Measurements from ENCODE around the gene BATF2. TPM values are rescaled to one million over a fixed set of nuclear protein-coding genes. Genes with fewer than 3 reads are reported as not detected.
A peak's percentile ranks its signal among the peaks of the same experiment; 100 is the strongest.
"Not testable (repeated sequence)": the region's sequence is repeated elsewhere in the genome, so short reads cannot be mapped to it uniquely, and the experiment has no call there.

The BATF2 gene, protein sequence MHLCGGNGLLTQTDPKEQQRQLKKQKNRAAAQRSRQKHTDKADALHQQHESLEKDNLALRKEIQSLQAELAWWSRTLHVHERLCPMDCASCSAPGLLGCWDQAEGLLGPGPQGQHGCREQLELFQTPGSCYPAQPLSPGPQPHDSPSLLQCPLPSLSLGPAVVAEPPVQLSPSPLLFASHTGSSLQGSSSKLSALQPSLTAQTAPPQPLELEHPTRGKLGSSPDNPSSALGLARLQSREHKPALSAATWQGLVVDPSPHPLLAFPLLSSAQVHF
- polyA plus RNA-seq (ENCODE audit: insufficient read length in 3 of 3) = 1 to 10 TPM; 2.7 to 3.1 (median 3.0) TPM

DNA sequence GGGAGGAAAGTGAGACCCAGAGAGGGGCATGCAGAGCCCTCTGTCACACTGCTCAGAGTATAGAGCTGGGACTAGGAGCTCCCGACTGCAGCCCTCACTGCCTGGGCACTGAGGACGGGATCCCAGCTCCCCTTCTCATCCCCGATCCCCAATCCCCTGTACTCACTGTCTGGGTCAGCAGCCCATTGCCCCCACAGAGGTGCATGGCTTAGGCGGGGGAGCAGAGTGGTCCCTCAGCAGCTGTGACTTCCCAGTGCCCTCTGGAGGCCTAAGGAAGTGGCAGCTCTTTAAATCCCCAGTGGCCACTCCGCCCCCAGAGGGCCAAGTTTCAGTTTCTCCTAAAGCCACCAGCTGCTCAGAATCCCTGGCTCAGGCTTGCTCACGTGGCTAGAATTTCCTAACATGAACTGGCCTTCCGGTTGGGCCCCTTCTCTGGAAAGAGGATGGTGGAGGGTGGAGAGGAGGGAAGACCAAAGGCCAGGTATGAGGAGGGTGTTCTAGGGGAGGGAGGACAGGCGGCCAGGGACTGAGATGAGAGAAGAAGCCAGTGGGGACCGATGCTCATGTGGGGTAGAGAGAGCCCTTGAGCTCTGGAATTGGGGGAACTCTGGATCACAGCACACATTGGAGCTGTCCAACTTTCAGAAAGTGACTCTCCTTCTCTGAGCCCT, at the start of gene BATF2:
Gene BATF2, minus strand, starts transcription at position 262 of the 671 bp plus-strand sequence. Its CDS starts 57 bp downstream, at position 205.
- peak in 2 of 3 donors; percentile 66 to 77 for DNase-seq (ENCODE audit: low read depth in 3 of 3, low spot score in 2 of 3)

DNA sequence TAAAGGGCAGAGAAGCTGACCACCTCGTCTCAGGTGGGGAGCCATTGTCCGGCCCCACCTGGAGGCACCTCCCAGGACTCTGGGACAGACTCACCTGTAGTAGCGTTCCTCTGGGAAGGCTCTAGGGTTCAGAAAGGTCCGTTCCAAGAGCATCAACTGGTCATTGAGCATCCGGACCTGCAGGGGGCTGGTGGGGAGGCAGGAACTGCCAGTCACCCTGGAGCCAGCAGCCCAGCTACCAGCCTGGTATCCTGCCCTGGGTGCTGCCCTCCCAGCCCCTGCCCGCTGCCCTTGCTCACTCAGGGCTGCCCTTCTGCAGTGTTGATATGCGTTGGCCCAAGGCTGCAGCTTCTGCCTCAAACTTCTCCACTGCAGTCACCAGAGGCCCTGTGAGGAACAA, 49.0 kb upstream of the BATF2 start:
- DNase-seq (ENCODE audit: low read depth in 3 of 3, low spot score in 2 of 3) = no peak

DNA sequence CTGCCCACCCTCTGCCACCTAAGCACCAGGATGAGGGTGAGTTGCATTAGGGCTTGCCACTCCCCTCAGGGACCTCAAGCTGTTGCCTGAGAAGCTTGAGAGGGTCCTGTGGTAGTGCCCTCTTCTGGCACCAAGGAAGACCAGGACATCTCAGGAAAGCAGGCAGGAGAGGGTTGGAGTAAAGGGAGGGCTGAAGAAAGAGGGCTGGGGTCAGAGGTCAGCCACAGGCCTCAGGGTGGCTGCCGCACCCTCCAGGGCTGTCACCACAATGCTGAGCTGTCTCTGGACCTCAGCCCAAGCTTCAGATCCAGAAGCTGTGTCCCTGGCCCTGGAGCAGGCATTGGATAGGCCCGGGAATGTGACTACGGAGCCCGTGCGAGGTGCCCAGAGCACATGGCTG, 48.3 kb upstream of the BATF2 start:
- DNase-seq (ENCODE audit: low read depth in 3 of 3, low spot score in 2 of 3) = no peak

DNA sequence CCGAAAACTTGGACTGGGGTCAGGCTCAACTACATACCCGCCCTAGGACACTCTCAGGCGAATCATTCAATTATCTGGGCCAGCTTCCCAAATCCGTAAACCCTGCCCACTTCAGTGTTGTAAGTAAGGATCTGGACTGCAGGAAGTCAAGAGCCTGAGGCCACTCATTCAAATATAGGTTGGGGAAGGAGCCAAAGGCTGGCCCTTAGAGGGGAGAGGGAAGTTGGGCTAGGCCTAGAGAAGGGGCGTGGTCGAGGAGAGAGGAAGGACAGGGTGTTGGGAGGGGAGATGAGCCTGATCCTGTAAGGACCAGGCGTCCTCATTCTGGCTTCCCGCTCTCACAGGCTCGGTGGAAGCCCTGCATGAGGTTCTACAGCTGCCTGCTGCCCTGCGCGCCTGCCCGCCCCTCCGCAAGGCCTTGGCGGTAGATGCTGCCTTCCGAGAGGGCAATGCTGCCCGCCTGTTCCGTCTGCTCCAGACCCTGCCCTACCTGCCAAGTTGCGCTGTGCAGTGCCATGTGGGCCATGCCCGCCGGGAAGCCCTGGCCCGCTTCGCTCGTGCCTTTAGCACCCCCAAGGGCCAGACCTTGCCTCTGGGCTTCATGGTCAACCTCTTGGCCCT, 47.2 kb upstream of the BATF2 start:
- no peak for DNase-seq (ENCODE audit: low read depth in 3 of 3, low spot score in 2 of 3)

DNA sequence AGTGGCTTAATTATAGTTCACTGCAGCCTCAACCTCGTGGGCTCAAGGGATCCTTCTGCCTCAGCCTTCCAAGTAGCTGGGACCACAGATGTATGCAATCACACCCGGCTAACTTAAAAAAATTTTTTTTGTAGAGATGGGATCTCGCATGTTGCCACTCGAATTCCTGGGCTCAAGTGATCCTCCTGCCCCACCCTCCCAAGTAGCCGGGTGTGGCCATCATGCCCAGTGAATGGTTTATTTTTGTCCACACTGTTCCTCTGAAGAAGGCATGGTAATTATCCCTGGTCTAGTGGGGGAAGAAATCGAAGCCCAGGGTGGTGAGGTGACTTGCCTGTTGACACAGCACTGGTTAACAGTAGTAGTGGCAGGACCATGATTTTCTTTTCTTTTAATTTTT, 46.1 kb upstream of the BATF2 start:
- no peak for DNase-seq (ENCODE audit: low read depth in 3 of 3, low spot score in 2 of 3)

DNA sequence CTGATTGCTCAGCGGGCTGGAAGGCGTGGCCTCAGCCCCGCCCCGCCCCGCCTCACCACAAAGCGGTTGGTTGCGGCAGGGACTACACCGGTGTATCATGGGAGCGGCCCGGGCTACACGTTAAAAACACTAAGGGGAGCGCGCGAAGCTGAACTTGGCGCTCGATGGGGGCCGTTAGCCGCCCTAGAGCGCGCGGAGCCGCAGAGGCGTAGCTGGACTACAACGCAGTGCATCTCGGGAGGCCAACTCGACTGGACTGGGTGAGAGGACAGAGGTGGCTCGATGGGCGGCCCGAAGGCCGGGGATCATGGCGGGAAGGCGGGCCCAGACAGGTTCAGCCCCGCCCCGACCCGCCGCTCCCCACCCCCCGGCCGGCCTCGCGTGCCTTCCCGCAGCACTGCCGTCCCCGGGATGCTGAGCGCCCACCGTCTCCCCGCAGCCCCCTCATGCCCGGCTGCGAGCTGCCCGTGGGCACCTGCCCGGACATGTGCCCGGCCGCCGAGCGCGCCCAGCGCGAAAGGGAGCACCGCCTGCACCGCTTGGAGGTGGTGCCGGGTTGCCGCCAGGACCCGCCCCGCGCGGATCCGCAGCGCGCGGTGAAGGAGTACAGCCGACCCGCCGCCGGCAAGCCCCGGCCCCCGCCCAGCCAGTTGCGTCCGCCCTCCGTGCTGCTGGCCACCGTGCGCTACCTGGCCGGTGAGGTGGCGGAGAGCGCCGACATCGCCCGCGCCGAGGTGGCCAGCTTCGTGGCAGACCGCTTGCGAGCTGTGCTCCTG, 44.3 kb upstream of the BATF2 start, which contains the start of gene SAC3D1:
Gene SAC3D1, plus strand, starts transcription at position 364 of the 776 bp plus-strand sequence. Its CDS starts 83 bp downstream, at position 447.
- DNase-seq (ENCODE audit: low read depth in 3 of 3, low spot score in 2 of 3) = peak; percentile 68 to 87 (median 80)

DNA sequence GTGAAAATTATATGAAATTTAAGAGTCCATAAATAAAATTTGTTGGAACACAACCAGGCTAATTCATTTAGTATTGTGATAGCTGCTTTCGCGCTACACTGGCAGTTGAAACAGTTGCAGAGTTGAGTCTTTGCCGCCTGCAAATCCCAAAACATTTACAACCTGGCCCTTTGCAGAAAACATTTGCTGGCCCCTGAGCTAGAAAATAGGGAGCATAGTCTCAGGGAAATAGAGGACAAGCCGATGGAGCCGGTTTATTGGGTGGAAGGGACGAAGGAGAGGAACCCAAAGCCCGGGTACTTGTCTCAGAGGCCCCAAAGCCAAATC, 43.7 kb upstream of the BATF2 start:
- DNase-seq (ENCODE audit: low read depth in 3 of 3, low spot score in 2 of 3) = no peak

DNA sequence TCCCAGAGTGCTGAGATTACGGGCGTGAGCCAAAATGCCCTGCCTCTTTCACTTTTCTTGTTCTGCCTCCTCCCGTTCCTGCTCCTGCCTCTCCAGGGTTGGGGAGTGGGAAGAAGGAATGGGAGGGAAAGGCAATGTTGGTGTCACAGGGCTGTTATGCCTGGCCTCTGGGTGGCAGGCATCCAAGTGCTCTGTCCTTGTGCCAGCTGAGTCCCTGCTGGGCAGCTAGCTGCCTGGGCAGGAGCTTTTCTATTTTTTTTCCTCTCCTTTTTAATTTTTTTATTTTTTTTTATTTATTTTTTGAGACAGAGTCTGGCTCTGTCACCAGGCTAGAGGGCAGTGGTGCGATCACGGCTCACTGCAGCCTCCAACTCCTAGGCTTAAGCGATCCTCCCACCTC, 40.2 kb upstream of the BATF2 start:
- DNase-seq (ENCODE audit: low read depth in 3 of 3, low spot score in 2 of 3) = no peak

DNA sequence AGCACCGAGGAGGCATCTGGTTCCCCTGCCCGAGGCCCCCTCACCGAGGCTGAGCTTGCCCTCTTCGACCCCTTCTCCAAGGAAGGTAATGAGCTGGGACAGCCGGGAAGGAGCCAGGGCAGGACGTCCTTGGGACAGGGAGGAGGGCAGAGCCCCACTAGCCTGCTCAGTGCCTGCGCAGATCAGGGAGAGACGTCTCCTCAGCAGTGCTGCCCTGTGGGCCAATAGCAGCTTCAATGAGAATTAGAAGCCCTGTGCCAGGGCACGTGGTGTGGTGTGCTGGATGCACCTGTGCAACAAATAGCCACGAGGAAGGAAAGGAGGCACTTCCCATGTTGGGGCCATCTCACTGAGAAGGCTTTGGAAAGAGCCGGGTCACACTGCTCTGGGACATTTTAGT, 38.8 kb upstream of the BATF2 start:
- DNase-seq (ENCODE audit: low read depth in 3 of 3, low spot score in 2 of 3) = no peak

DNA sequence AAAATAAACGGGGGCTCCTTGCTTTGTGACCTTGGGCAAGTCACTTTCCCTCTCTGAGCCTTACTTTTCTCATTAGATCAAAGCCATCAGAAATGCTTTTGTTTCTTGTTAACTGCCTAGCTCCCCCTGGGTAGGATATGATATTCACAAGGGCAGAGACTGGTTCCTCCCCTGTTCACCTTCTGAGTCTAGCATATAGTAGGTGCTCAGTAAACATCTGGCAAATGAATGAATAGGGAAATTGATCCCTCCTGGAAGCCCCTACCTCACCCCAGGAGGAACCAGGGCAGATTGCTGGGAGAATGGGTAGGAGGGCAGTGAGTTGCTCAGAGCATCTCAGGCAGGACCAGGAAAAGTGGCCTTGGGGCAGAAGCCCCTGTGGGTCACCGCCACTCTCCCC, 37.7 kb upstream of the BATF2 start:
- DNase-seq (ENCODE audit: low read depth in 3 of 3, low spot score in 2 of 3) = no peak

DNA sequence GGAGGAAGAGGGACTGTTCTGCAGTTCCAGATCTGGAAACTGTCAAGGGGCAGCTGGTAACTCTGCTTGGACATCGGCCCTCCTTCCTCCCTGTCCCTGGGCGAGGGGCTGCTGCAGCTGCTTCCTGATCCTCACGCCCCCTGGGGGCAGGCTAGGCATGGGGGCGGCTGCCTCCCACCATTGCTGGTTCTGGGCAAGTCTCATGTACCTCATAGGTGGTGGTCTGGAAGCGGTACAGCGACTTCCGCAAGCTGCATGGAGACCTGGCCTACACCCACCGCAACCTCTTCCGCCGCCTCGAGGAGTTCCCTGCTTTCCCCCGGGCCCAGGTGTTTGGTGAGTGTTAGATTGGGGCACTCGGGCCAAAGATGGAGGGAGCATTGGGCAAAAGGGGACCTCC, 35.4 kb upstream of the BATF2 start:
- DNase-seq (ENCODE audit: low read depth in 3 of 3, low spot score in 2 of 3) = no peak

DNA sequence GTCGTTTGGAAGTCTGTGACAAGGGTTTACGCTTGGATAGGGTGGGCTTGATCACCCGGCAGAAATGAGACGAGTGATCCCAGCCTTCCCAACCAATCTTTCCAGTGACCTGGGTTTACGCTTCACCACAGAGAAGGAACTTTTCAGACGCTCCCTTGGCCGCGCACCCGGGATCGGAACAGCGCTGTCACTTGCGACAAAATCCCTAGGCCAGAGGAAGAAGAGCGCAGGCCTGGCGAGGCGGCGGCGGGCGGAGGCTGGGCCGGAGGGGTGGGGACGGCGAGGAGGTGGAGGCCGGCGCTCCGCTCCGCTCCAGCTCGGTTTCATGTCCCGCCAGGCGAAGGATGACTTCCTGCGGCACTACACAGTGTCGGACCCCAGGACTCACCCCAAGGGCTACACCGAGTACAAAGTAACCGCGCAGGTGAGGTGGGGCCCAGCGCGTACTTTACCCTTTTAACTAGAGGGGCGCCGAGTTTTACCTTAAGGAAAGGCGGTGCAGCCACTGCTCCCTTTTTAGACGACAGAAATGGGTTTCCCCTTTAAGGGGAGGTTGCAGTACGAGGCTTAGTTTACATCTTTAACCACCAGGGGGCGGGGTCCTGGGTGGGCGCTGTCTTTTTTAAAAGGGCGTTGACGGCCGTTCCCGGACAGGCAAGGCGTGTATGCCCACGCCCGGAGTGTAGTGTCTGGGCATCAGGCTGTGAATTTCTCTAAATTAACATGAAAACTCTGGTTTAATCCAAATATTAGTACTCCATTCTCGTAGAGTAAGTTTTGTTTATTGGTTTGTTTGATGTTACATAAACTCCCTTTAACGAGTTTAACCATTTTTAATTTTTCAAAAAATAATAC, 30.7 kb upstream of the BATF2 start, which contains the start of gene SNX15:
Gene SNX15, plus strand, starts transcription at position 227 of the 855 bp plus-strand sequence. Its CDS starts 99 bp downstream, at position 326.
- DNase-seq (ENCODE audit: low read depth in 3 of 3, low spot score in 2 of 3) = peak; percentile 96

DNA sequence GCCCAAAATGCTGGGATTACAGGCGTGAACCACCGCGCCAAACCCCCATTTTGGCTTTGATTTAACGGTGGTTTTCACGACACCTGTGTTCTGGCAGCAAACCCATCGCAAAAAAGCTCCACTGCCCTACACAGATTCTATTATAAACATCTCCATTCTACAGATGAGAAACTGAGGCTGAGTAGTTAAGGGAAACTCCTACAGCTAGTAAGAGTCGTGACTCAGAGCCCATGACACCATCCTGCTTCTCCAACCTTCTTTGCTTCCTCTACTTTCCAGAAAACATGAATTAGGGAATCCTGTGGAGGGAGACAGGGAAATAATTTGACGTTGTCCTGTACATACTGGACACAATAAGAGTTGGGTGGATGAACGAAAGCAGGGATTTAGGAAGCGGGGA, 30.0 kb upstream of the BATF2 start:
- no peak for DNase-seq (ENCODE audit: low read depth in 3 of 3, low spot score in 2 of 3)

DNA sequence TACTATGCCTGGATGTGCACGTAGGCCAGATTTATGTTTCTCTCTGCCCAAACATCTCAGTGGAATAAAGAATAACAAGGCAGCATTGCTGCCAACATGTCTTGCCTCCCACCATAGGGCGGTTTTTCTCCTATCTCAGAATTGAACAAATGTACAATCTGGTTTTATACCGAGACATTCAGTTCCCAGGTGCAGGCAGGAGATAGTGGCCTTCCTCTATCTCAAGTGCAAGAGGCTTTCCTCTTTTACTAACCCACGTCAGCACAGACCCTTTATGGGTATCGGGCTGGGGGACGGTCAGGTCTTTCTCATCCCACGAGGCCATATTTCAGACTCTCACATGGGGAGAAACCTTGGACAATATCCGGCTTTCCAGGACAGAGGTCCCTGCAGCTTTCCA, 26.7 kb upstream of the BATF2 start:
- DNase-seq (ENCODE audit: low read depth in 3 of 3, low spot score in 2 of 3) = not testable (repeated sequence)

DNA sequence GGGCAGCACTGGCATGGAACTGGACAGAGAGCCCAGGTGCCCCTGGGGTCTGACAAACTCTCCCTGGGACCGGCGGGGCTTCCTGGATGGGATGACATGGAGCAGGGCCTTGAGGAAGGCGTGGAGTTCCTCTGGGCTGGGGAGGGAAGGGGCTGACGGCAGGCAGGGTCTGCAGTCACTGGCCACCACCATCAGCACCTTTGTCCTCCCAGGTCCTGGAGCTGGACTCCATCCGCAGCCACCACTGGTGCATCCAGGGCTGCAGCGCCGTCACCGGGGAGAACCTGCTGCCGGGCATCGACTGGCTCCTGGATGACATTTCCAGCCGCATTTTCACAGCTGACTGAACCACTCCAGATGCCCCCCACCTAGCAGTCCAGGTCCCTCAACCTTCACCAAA, 24.7 kb upstream of the BATF2 start:
- no peak for DNase-seq (ENCODE audit: low read depth in 3 of 3, low spot score in 2 of 3)

DNA sequence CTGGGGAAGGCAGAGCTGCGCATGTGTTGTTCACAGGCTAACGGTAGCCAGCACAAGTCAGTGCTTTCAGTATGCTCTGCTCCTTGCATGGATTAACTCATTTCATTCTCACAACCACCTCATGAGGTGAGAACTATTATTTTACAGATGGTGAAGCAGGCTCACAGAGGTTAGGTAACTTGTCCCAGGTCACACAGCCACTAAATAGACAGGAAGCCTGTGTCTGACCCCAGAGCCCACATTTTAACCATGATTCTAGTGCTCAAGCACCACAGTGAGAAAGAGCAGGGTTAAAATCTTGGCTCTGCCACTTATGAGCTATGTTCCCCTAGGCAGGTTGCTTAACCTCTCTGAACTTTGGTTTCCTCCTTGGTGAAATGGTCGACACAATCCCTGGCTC, 24.2 kb upstream of the BATF2 start:
- no peak for DNase-seq (ENCODE audit: low read depth in 3 of 3, low spot score in 2 of 3)

DNA sequence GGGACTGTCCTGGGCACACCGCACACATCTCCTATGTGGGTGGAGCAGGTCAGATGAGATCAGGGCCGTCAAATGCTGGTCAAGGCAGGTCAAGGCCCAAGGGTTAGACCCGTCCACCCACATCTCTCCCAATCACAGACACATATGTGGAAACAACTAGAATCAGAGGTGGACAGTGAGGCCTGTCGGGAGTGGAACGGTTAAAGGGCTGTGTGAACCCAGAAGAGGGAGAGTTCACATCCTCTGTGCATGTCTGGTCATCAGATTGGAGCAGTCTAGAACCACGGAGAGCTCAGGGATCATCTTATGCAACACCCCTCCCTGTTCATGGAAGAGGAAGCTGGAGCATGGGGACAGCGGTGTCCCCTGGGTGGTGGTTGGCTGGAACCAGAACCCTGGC, 23.1 kb upstream of the BATF2 start:
- no peak for DNase-seq (ENCODE audit: low read depth in 3 of 3, low spot score in 2 of 3)

DNA sequence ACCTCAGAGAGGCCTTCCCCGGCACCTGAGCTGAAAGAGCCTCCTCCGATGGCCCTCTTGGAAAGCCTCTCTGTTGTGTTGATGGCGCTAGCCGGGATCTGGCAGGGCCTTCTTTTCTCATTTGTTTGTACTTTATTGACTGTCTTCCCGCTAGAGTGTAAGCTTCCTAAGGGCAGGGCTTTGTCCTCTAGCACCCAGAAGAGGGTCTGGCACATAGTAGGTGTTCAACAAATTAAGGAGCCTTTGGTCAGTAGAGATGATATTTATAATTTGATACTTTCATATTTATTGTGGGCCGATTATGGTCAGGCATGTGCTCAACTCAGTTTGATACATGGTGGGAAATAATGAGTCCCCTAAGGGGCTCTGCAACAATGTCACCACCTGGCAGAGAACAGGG, 21.2 kb upstream of the BATF2 start:
- DNase-seq (ENCODE audit: low read depth in 3 of 3, low spot score in 2 of 3) = no peak

DNA sequence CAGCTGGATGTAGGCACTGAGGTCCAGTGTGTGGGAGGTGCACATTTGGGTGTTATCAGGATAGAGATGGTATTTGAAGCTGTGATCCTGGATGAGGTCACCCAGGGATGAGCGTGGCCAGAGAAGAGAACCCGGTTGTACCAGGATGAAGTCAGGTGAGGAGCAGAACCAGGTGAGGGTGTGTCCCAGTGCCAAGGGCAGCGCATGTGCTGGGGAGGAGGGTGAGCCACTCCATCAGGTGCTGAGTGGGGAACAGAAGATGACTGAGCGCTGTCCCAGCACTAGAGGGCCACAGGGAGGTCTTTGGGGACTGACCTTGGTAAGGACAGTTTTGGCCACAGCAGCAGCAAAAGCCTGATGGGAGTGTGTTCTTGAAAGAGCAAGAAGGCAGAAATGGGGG, 19.9 kb upstream of the BATF2 start:
- DNase-seq (ENCODE audit: low read depth in 3 of 3, low spot score in 2 of 3) = no peak

DNA sequence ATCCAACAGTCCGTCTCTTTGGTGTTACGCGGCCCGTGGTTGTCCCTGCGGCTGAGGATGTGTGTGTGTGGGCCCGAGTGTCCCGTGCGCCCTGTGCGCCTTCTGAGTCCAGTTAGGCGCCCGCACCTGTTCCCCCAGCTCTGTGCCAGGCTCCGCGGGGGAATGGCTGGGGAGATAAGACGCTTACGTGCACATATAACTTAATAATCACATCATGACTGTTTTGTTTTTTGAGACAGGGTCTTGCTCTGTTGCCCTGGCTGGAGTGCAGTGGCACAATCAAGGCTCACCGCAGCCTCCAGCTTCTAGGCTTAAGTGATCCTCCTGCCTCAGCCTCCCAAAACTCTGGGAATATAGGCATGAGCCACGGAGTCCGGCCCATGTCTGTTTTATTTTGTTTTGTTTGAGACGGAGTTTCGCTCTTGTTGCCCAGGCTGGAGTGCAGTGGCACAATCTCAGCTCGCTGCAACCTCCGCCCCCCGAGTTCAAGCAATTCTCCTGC, 18.0 kb upstream of the BATF2 start:
- DNase-seq (ENCODE audit: low read depth in 3 of 3, low spot score in 2 of 3) = no peak

All from right renal cortex interstitium (tissue), 3 donors.